IMR-90 (cell line): ENCODE results near the gene WDFY2.

Experiments
- BHLHE40 ChIP-seq: fragments of 150-350 bp; IDR thresholded peaks from 2 replicates; pipeline ENCODE4 v1.6.1; 2016; ENCODE audit warnings: mild to moderate bottlenecking, low read depth, low read length
- CEBPB ChIP-seq: IDR thresholded peaks from 2 replicates; pipeline ENCODE4 v1.6.1; 2012; ENCODE audit warnings: low read depth, low read length, improper control_type of control experiment
- CHD1 ChIP-seq: IDR thresholded peaks from 2 replicates; pipeline ENCODE4 v1.6.1; 2012; ENCODE audit warnings: low read depth, low read length, improper control_type of control experiment
- ELK1 ChIP-seq: fragments of 150-350 bp; IDR thresholded peaks from 2 replicates; pipeline ENCODE4 v1.6.1; 2016; ENCODE audit warnings: low read depth, mild to moderate bottlenecking, low read length, moderate library complexity, borderline replicate concordance
- MAZ ChIP-seq: IDR thresholded peaks from 2 replicates; pipeline ENCODE4 v1.6.1; 2012; ENCODE audit warnings: low read depth, mild to moderate bottlenecking, low read length, improper control_type of control experiment, moderate library complexity, borderline replicate concordance
- MXI1 ChIP-seq: IDR thresholded peaks from 2 replicates; pipeline ENCODE4 v1.6.1; 2012; ENCODE audit warnings: low read depth, mild to moderate bottlenecking, low read length, moderate library complexity, borderline replicate concordance
- POLR2A ChIP-seq: IDR thresholded peaks from 2 replicates; pipeline ENCODE4 v1.6.1; 2012; ENCODE audit warnings: mild to moderate bottlenecking, low read depth, low read length
- RAD21 ChIP-seq: IDR thresholded peaks from 2 replicates; pipeline ENCODE4 v1.6.1; 2012; ENCODE audit warnings: low read length, improper control_type of control experiment
- RCOR1 ChIP-seq: IDR thresholded peaks from 2 replicates; pipeline ENCODE4 v1.6.1; 2012; ENCODE audit warnings: mild to moderate bottlenecking, low read length, improper control_type of control experiment; ENCODE audit not compliant: insufficient replicate concordance
- RFX5 ChIP-seq: IDR thresholded peaks from 2 replicates; pipeline ENCODE4 v1.8.0; 2012; ENCODE audit warnings: low read depth, mild to moderate bottlenecking, low read length, moderate library complexity
- SMC3 ChIP-seq: fragments of 150-350 bp; IDR thresholded peaks from 2 replicates; pipeline ENCODE4 v1.6.1; 2016; ENCODE audit warnings: low read depth, mild to moderate bottlenecking, antibody characterized with exemption, low read length, moderate library complexity
- USF2 ChIP-seq: fragments of 150-350 bp; IDR thresholded peaks from 2 replicates; pipeline ENCODE4 v1.6.1; 2017; ENCODE audit warnings: mild to moderate bottlenecking, antibody characterized with exemption, low read length, low read depth
- TF ChIP-seq, protein P1 (sequence below): conservative IDR thresholded peaks from 2 replicates; pipeline ENCODE4 v1.5.1; 2012; ENCODE audit warnings: mild to moderate bottlenecking, low read depth, low read length, improper control_type of control experiment

GRCh38 chr13:51643105-51643881, 59.0 kb downstream of the WDFY2 start:
- TF ChIP-seq POLR2A (no peak), SMC3 (no peak), RFX5 (no peak), USF2 (no peak), MAZ (no peak), CEBPB (peak; percentile 98), CHD1 (no peak), RAD21 (no peak), ELK1 (no peak), RCOR1 (peak; percentile 65), MXI1 (no peak), BHLHE40 (peak; percentile 46; the same call in 1 of the 2 replicates)
- TF ChIP-seq, protein P1, sequence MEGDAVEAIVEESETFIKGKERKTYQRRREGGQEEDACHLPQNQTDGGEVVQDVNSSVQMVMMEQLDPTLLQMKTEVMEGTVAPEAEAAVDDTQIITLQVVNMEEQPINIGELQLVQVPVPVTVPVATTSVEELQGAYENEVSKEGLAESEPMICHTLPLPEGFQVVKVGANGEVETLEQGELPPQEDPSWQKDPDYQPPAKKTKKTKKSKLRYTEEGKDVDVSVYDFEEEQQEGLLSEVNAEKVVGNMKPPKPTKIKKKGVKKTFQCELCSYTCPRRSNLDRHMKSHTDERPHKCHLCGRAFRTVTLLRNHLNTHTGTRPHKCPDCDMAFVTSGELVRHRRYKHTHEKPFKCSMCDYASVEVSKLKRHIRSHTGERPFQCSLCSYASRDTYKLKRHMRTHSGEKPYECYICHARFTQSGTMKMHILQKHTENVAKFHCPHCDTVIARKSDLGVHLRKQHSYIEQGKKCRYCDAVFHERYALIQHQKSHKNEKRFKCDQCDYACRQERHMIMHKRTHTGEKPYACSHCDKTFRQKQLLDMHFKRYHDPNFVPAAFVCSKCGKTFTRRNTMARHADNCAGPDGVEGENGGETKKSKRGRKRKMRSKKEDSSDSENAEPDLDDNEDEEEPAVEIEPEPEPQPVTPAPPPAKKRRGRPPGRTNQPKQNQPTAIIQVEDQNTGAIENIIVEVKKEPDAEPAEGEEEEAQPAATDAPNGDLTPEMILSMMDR: no peak
